DND-41 (cell line): ENCODE measurements around the gene HOXA13.

Experiments used
- ATAC-seq: fragments of 200-7000 bp; cut with Tn5 transposase; 3 replicates; pipeline ENCODE4 v1.9.1; 2021; ENCODE audit warnings: low read depth; ENCODE audit not compliant: insufficient read depth
- DNase-seq: peaks from one replicate; pipeline ENCODE4 v3.0.0-alpha.2; 2020
- H2AFZ ChIP-seq: 2 replicates; pipeline ENCODE4 v1.6.0; 2012; ENCODE audit warnings: low read depth, low read length
- H3K27ac ChIP-seq: 2 replicates; pipeline ENCODE4 v1.5.1; 2012; ENCODE audit warnings: low read length, inconsistent platforms
- H3K27me3 ChIP-seq: fragments of 200-600 bp; sonication (generic); 2 replicates; pipeline ENCODE4 v1.6.0; 2012; ENCODE audit warnings: low read length, mild to moderate bottlenecking, inconsistent platforms; ENCODE audit not compliant: insufficient read depth, poor library complexity
- H3K36me3 ChIP-seq: 2 replicates; pipeline ENCODE4 v1.5.1; 2012; ENCODE audit warnings: low read length, inconsistent platforms; ENCODE audit not compliant: insufficient read depth
- H3K4me1 ChIP-seq: 2 replicates; pipeline ENCODE4 v1.5.1; 2012; ENCODE audit warnings: mild to moderate bottlenecking, low read length; ENCODE audit not compliant: insufficient read depth
- H3K4me2 ChIP-seq: 2 replicates; pipeline ENCODE4 v1.6.0; 2012; ENCODE audit warnings: mild to moderate bottlenecking, moderate library complexity, low read length, inconsistent platforms; ENCODE audit not compliant: insufficient read depth
- H3K4me3 ChIP-seq, 2 experiments: fragments of 200-600 bp in 1 of 2; shearing (Covaris generic) in 1 of 2; 2 replicates each; pipeline ENCODE4 v1.5.1; 2012 to 2016; ENCODE audit warnings: inconsistent platforms in 2 of 2, low read length in 2 of 2, mild to moderate bottlenecking in 2 of 2, low read depth in 1 of 2, moderate library complexity in 1 of 2
- H3K79me2 ChIP-seq: 2 replicates; pipeline ENCODE4 v1.6.0; 2012; ENCODE audit warnings: low read length, inconsistent platforms; ENCODE audit not compliant: insufficient read depth
- H3K9ac ChIP-seq: 2 replicates; pipeline ENCODE4 v1.6.0; 2012; ENCODE audit warnings: low read depth, mild to moderate bottlenecking, inconsistent platforms, low read length, moderate library complexity
- H3K9me3 ChIP-seq: 2 replicates; pipeline ENCODE4 v1.5.1; 2012; ENCODE audit warnings: low read length, moderate library complexity, mild to moderate bottlenecking, inconsistent platforms; ENCODE audit not compliant: insufficient read depth, severe bottlenecking
- H4K20me1 ChIP-seq: 2 replicates; pipeline ENCODE4 v1.6.0; 2012; ENCODE audit warnings: low read length; ENCODE audit not compliant: insufficient read depth
- EZH2 ChIP-seq: IDR thresholded peaks from 3 replicates; pipeline ENCODE4 v1.6.1; 2012; ENCODE audit warnings: borderline replicate concordance, low read depth, mild to moderate bottlenecking, moderate library complexity, low read length, inconsistent platforms; ENCODE audit not compliant: severe bottlenecking
- TF ChIP-seq, protein P1 (sequence below): IDR thresholded peaks from 2 replicates; pipeline ENCODE4 v1.5.1; 2012; ENCODE audit warnings: borderline replicate concordance, low read length, moderate library complexity, mild to moderate bottlenecking; ENCODE audit not compliant: poor library complexity, severe bottlenecking; ENCODE audit errors: extremely low read depth

HOXA13 gene

DNA sequence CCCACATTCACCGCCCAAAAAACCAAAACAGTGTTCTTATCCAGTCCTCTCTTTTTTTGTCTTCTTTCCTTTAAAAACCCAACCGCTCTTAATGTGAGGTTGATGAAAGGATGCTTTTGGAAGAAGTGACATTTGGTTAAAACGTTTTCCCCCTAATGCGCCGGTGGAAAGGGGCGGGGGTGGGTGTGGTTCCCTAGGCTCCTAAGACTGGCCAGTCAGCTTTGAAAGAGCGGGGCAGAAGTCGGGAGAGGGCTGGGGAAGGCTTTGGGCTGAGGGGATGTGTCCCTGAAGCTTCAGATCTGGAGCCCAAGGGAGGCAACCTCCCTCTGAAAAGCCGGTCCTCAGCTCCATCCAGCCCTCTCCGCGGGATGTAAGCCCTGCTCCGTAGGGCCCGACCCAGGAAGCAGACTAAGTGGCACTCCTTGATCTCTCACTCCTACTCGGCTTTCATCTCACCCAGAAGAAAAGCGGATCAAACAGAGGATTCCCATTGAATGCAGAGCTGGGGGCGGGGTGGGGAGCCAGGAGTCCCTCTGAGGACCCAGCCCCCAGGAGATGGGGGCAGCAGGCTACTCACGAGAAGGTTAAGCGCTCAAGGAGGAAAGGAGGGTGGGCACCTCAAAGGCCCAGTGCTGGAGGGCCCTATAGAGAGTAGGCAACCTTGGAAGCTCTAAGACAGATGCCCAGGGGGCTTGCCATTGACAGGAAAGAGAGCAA, 40.3 kb upstream of the HOXA13 start:
- DNase-seq, result no peak
- H3K27ac ChIP-seq, result no peak overlapping the region
- H3K9me3 ChIP-seq, result no peaks in the 10 kb centered on the region
- no peak overlapping the region for H2AFZ ChIP-seq
- H3K27me3 ChIP-seq, result peaks cover 2% of the 10 kb centered on the region
- TF ChIP-seq, protein P1, sequence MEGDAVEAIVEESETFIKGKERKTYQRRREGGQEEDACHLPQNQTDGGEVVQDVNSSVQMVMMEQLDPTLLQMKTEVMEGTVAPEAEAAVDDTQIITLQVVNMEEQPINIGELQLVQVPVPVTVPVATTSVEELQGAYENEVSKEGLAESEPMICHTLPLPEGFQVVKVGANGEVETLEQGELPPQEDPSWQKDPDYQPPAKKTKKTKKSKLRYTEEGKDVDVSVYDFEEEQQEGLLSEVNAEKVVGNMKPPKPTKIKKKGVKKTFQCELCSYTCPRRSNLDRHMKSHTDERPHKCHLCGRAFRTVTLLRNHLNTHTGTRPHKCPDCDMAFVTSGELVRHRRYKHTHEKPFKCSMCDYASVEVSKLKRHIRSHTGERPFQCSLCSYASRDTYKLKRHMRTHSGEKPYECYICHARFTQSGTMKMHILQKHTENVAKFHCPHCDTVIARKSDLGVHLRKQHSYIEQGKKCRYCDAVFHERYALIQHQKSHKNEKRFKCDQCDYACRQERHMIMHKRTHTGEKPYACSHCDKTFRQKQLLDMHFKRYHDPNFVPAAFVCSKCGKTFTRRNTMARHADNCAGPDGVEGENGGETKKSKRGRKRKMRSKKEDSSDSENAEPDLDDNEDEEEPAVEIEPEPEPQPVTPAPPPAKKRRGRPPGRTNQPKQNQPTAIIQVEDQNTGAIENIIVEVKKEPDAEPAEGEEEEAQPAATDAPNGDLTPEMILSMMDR, result no peak
- no peak for TF ChIP-seq EZH2
- H3K36me3 ChIP-seq, result no peaks in the 10 kb centered on the region
- no peak overlapping the region for H3K4me2 ChIP-seq
- no peak overlapping the region for H3K4me3 ChIP-seq
- ATAC-seq, result no peak
- no peaks in the 10 kb centered on the region for H3K4me1 ChIP-seq
- H3K79me2 ChIP-seq, result no peaks in the 10 kb centered on the region
- no peaks in the 10 kb centered on the region for H4K20me1 ChIP-seq
- no peak overlapping the region for H3K9ac ChIP-seq

DNA sequence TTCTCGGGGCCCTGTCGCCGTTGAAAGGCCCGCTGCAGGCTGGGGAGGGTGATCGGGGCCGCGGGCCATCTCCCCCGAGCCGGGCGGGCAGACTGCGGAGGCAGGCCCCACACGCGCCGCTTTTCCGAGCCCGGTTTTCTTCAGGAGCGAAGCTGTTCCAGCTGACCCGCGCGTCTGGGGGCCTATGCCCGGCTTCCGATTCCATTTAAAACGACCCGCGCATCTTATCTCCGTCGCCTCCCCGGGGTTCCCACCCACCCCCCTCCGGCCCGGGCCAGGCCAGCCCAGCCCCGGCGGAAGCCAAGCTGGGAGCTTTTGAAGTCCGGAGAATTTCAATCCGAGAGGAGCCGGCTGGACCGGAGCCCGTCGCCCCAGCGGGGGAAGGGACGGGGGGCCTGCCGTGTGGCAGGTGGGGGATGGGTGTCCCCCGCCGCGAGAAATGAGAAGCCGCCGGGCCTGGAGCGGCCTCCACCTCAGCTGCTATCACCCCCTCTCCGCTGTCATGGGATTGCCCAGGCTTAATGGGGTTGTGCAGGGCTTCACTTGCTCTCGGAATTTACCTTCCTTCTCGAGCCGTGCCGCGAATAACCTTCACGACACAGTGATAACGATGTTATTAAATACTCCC, 39.6 kb upstream of the HOXA13 start:
- Histone ChIP-seq H3K4me2 (no peak overlapping the region), H3K9me3 (no peaks in the 10 kb centered on the region), H3K9ac (no peak overlapping the region), H3K79me2 (no peaks in the 10 kb centered on the region), H3K4me1 (no peaks in the 10 kb centered on the region), H3K27ac (no peak overlapping the region), H2AFZ (no peak overlapping the region), H3K4me3 (no peak overlapping the region), H3K36me3 (no peaks in the 10 kb centered on the region), H4K20me1 (no peaks in the 10 kb centered on the region), H3K27me3 (peaks cover 2% of the 10 kb centered on the region)
- DNase-seq, result no peak
- TF ChIP-seq EZH2, result no peak
- TF ChIP-seq, protein P1, result no peak
- ATAC-seq, result no peak

DNA sequence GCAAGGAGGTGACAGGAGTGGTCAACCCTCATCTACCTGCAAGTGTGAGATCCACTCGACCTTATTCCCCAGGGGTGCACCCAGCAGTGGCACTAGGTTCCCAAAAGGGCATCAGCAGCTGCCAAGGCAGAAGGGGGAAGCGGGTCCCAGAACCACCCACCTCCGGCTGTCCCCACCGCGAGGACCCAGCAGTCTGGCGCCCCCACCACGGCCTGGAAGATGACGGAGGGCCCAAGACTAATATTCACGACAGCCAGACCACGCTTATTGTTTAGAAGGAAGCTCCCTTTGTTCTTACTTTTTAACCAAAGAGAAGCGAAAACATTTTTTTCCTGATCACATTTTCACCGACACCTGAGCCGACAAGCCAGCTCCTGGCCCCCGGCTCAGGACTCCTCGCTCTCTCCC, 39.1 kb upstream of the HOXA13 start:
- ATAC-seq, result no peak
- H3K79me2 ChIP-seq, result no peaks in the 10 kb centered on the region
- H3K9ac ChIP-seq, result no peak overlapping the region
- no peak overlapping the region for H3K27ac ChIP-seq
- no peaks in the 10 kb centered on the region for H4K20me1 ChIP-seq
- H3K4me1 ChIP-seq, result no peaks in the 10 kb centered on the region
- TF ChIP-seq, protein P1, result no peak
- no peak for TF ChIP-seq EZH2
- no peaks in the 10 kb centered on the region for H3K36me3 ChIP-seq
- no peak overlapping the region for H3K4me2 ChIP-seq
- no peak overlapping the region for H2AFZ ChIP-seq
- H3K4me3 ChIP-seq, result no peak overlapping the region
- no peak for DNase-seq
- H3K27me3 ChIP-seq, result peaks cover 2% of the 10 kb centered on the region
- H3K9me3 ChIP-seq, result no peaks in the 10 kb centered on the region
